ENCODE results near the gene MLKL. TPM values are rescaled to one million over a fixed set of nuclear protein-coding genes. Genes with fewer than 3 reads are reported as not detected.

The MLKL gene
- total RNA-seq, result 3.0 and 8.8 TPM in 2 replicates

DNA sequence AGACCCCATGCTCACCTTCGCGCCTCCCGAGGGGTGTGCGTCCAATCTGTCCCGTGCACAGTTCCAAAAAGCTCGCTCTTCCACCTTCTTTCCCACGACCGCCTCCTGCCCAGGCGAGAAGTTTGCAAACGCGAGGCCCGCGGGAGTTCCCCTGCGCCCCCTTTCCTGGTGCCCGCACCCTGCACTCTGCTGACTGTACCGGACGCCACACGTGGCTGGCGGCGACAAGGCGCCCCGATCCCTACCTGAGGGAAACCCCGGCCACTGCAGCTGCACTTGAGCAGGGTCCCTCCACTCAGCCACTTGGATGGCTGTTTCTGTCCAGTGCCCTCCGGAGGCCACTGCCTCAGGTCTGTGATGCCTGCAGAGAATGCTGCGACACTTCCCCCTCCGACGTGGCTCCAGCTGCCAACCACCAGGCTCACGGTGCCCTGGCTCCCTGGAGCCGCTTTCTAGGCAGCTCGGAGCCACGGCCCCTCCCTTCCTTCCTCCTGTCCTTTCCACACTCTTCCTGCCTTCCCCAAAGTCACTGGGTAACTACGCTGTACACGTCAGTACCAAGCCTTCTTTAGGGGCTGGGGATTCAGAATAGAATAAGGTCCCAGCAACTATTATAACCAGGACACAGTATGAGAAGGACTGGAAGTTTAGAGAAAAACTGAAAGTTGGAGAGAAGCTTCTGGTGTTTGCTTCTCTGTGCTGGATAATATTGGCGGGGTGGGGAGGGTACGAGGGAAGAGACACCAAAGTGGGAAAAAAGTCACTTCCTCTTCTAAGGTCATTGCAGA, at the start of gene MLKL:
Gene MLKL (minus strand): TSS at position 425 of the 788 bp plus-strand sequence. CDS start 5,105 bp downstream, outside the sequence.

GRCh38 chr16:74666425-74667254, 34.0 kb downstream of the MLKL start, which contains the start of gene RFWD3:
RFWD3 (minus strand) TSS chr16:74666877; CDS start chr16:74661449, 5,428 bp downstream.

Other genes with a start within 250 kb of the MLKL start
- 130 and 192 TPM in 2 replicates for gene GLG1, start 93.7 kb downstream of the MLKL start, total RNA-seq
- gene RFWD3, start 34.0 kb downstream of the MLKL start, total RNA-seq, result 26.1 and 26.6 TPM in 2 replicates
- gene FA2H, start 74.0 kb upstream of the MLKL start, total RNA-seq, result not detected in 2 replicates